Lower leg skin (tissue), 4 donors: ENCODE results near the gene HSD11B2. TPM values are rescaled to one million over a fixed set of nuclear protein-coding genes. Genes with fewer than 3 reads are reported as not detected.

ENCODE experiments used
- DNase-seq, 2 donors: peaks; one replicate each; pipeline ENCODE4 v3.0.0-alpha.2; 2019; ENCODE audit warnings: low spot score in 2 of 2
- H3K4me3 ChIP-seq: fragments of 200-600 bp; sonication (generic); 2 replicates; pipeline ENCODE4 v1.5.1; 2017; ENCODE audit warnings: mild to moderate bottlenecking, low read depth; ENCODE audit not compliant: poor library complexity, severe bottlenecking
- CTCF ChIP-seq, 3 donors: fragments of 450-650 bp; IDR thresholded peaks; one replicate each; pipeline ENCODE4 v1.5.1; 2016; ENCODE audit warnings: antibody characterized with exemption in 3 of 3, mild to moderate bottlenecking in 3 of 3, moderate library complexity in 2 of 3
- POLR2A ChIP-seq, 2 donors: fragments of 450-650 bp; IDR thresholded peaks; one replicate each; pipeline ENCODE4 v1.6.1; 2016 to 2017; ENCODE audit warnings: antibody characterized with exemption in 2 of 2, mild to moderate bottlenecking in 1 of 2, moderate library complexity in 1 of 2
- WGBS, 2 donors: methylation state at CpG; one replicate each; pipeline ENCODE4 v1.1.5; 2018; 5-methylcytosine and 5-hydroxymethylcytosine counted together
- intact Hi-C: fragments of 100-400 bp; cut with DNase I; formaldehyde crosslinking; loops from one replicate; pipeline ENCODE4 v1.15.0; 2023; ENCODE audit warnings: low total_unique reads
- total RNA-seq, 4 donors: library from RNA; depleted of rRNA; stranded (reverse); fragments of >200 nt; gene quantifications; one replicate each; pipeline ENCODE4 v1.1.0, GENCODE V29; 2016

Gene HSD11B2
- total RNA-seq, 4 donors from 2014 or later, result 63.2 to 121 (median 80.8) TPM

- WGBS, 2 donors, result 45 to 49% methylated on average over 13 of the region's 13 CpGs
- DNase-seq, result peak in 1 of 2 donors; percentile 85
Observed at GRCh38 chr16:67395458-67396158, 35.3 kb upstream of the HSD11B2 start.

GRCh38 chr16:67396159-67397035 is 34.5 kb upstream of the HSD11B2 start:
- no peak for TF ChIP-seq POLR2A (IDR thresholded peaks at IDR 0.05)
- no peak for TF ChIP-seq CTCF (IDR thresholded peaks at IDR 0.05)
- no peak overlapping the region for H3K4me3 ChIP-seq
- intact Hi-C loops, result no loop called here
- DNase-seq, result peak; percentile 85 to 94
- 19 to 33% methylated on average over 27 to 28 of the region's 31 CpGs for WGBS, 2 donors

More at GRCh38 chr16:67395458-67396158, 35.3 kb upstream of the HSD11B2 start:
- no peak for TF ChIP-seq CTCF (IDR thresholded peaks at IDR 0.05)
- no peak for TF ChIP-seq POLR2A (IDR thresholded peaks at IDR 0.05)
- intact Hi-C loops, result no loop called here
- H3K4me3 ChIP-seq, result no peak overlapping the region

GRCh38 chr16:67397036-67397801 is 33.7 kb upstream of the HSD11B2 start:
- 53 to 54% methylated on average over 11 of the region's 15 CpGs for WGBS, 2 donors
- no peak overlapping the region for H3K4me3 ChIP-seq
- DNase-seq, result peak in 1 of 2 donors; percentile 87
- intact Hi-C loops, result no loop called here
- TF ChIP-seq CTCF (IDR thresholded peaks at IDR 0.05) (no peak), POLR2A (IDR thresholded peaks at IDR 0.05) (no peak)

GRCh38 chr16:67397812-67398545 is 32.9 kb upstream of the HSD11B2 start:
- WGBS, 2 donors, result 57 to 61% methylated on average over 21 of the region's 22 CpGs
- TF ChIP-seq CTCF (IDR thresholded peaks at IDR 0.05) (no peak), POLR2A (IDR thresholded peaks at IDR 0.05) (no peak)
- peak in 1 of 2 donors; percentile 86 for DNase-seq
- H3K4me3 ChIP-seq, result no peak overlapping the region
- intact Hi-C loops, result no loop called here
